G401 (cell line): ENCODE measurements around the gene TIPRL. TPM values are rescaled to one million over a fixed set of nuclear protein-coding genes. Genes with fewer than 3 reads are reported as not detected.
"Not testable (repeated sequence)": the region's sequence is repeated elsewhere in the genome, so short reads cannot be mapped to it uniquely, and the experiment has no call there.

Experiments used
- DNase-seq: peaks from one replicate; pipeline ENCODE4 v3.0.0-alpha.2; 2015; ENCODE audit warnings: low spot score
- in situ Hi-C: cut with HindIII; loops from 2 replicates; pipeline ENCODE4 v1.10.0; 2016; ENCODE audit warnings: low sequenced_read_pairs, mixed read lengths
- total RNA-seq: library from RNA; depleted of rRNA; stranded (reverse); fragments of >200 nt; shearing (Covaris generic); gene quantifications from 2 replicates; pipeline ENCODE4 v1.2.3, GENCODE V29; 2014; rRNA removed

Gene TIPRL
- total RNA-seq, result 23.8 and 41.4 TPM in 2 replicates

- DNase-seq, result peak; percentile 98
- in situ Hi-C loops, result no loop called here
Observed at GRCh38 chr1:168178638-168179437, at the start of gene TIPRL. Gene TIPRL, plus strand, starts transcription at chr1:168178962. Its CDS starts 116 bp downstream, at chr1:168179078.

- no peak for DNase-seq
- in situ Hi-C loops, result no loop called here
Observed at GRCh38 chr1:168129933-168130332, 48.8 kb upstream of the TIPRL start.

- no peak for DNase-seq
- in situ Hi-C loops, result no loop called here
Observed at GRCh38 chr1:168134132-168134531, 44.6 kb upstream of the TIPRL start.

- in situ Hi-C loops, result no loop called here
- no peak for DNase-seq
Observed at GRCh38 chr1:168134642-168135041, 44.1 kb upstream of the TIPRL start.

GRCh38 chr1:168135116-168135920 lies 43.4 kb upstream of the TIPRL start:
- DNase-seq, result no peak
- in situ Hi-C loops, result no loop called here

- no peak for DNase-seq
- in situ Hi-C loops, result no loop called here
Observed at GRCh38 chr1:168135921-168136708, 42.6 kb upstream of the TIPRL start.

GRCh38 chr1:168136709-168137514 lies 41.9 kb upstream of the TIPRL start, which contains the start of gene GPR161:
Gene GPR161, minus strand, starts transcription at chr1:168136930. Its CDS starts 32,080 bp downstream, at chr1:168104850.
- peak; percentile 60 for DNase-seq
- in situ Hi-C loops, result no loop called here

DNA sequence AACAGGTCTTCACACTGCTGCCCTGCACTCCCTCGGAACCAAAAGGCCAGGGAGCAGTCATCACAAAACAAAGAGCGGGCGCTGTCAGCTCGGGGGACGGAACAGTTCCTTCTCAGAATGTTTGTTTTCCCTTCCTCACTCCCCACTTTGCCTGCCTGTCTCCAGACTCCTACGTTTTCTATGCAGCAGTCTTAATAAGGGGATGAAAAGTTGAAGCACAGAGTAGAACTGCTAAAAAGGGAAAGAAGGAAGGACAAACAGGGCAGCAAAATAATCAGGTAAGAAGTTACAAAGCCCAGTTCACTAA lies 41.3 kb upstream of the TIPRL start:
- DNase-seq, result no peak
- in situ Hi-C loops, result no loop called here

DNA sequence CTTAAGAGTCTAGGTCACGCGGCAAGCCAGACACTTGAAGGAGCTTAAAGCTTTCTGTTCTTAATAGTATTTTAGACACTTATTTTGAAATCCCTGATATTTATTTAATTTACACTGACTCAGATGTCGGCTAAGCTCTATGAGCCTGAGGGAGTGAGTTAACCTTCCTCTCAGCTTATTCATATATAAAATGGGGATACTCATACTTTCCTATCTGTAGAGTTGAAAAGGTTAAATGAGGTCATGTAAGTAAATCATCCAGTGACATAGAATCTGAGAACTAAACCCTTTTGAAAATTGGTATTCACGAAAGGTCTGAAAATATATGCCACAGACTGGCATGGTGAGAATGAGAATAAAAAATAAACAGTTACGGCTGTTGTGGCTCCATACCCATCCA lies 40.6 kb upstream of the TIPRL start:
- no peak for DNase-seq
- in situ Hi-C loops, result no loop called here

DNA sequence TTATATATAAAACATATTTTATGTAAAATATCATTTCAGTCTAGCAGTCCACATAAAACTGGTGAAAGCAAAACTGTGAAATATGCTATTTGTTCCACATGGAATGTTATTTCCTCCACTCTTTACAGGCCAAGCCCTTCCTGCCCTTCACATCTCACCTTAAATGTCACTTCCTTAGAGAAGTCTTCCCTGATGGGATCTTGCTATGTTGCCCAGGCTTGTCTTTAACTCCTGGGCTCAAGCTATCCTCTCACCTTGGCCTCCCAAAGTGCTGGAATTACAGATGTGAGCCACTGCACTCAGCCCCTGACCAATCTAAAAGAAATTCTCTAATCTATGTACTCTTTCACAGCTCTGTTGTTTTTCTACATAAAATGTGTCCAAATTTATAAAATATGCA lies 39.7 kb upstream of the TIPRL start:
- no peak for DNase-seq
- in situ Hi-C loops, result no loop called here

DNA sequence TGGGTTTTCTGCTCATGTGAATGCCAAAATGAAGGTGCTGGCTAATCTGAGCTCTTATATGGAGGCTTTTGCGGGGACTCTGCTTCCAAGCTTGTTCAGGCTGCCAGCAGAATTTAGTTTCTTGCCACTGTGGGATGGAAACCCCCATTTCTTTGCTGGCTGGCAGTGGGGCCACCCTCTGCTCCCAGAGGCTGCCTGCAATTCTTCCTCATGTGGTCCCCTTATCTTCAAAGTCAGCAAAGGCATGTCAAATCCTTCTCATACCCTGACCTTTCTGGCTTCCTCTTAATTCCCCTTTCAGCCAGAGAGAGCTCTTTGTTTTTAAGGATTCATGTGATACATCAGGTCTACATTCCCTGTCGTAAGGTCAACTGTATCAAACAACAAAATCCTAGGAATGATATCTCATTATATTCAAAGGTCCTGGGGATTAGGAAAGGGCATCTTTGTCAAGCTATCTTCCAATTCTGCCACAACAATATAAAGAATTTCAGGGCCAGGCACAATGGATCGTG lies 36.8 kb upstream of the TIPRL start:
- DNase-seq, result no peak
- in situ Hi-C loops, result no loop called here

DNA sequence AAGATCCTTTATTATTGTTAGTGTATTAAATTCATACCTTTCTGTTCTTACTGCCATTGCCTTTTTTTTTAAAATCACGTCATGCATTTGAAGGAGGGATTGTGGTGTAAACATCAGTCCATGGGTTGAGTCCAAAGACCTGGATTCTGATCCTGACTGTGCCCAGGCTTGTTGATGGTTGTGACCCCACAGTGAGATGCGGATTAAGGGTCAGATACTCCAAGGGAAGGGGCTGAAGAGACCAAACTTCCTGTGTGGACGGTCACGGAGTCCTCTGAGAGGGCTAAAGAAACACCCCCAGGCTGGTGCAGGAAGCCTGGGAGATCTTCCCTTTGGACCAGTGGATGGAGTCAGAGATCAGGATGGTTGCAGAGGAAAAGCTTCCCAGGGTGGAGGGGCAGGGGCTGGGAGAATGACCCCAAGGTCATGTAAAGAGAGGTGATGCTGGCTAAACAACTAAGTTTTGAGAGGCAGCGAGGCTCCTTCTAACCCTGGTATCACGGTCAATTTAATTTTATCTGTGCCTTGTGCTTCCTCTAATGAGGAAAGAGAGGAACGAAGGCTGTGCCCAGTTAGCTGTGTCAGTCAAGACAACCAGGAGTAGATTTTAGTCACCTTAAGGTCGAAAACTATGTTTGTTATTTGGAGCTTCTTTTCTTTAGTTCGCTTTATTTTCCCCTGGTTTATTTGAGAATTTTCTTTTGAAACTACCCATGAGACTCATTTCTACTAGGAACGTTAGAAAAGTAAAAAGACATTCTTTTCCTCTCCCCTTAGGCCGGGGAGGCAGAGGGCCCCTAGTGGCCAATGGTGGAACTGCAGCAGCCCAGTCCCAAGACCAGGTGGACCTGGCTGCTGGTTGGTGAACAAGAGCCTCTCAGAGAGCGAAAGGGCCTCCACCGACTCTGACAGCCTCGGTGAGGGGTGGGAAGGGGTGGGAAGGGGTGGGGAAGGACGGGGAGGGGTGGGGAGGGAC lies 33.3 kb upstream of the TIPRL start:
- DNase-seq, result peak; percentile 74
- in situ Hi-C loops, result no loop called here

GRCh38 chr1:168146160-168146539 lies 32.6 kb upstream of the TIPRL start:
- no peak for DNase-seq
- in situ Hi-C loops, result no loop called here

DNA sequence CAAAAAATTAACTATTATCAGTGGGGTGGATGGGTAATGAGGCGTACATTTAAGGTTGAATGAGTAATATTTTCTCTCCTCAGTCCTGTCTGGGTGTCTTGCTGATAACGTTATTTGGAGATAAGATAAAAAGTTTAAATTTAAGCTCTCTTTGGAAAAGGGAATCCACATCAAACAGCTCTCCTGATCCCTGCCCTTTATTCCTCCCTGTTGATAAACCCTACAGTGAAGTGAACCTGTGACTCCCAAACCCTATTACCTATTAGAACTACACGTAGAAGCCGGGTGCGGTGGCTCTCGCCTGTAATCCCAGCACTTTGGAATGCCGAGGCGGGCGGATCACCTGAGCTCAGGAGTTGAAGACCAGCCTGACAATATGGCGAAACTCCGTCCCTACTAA lies 32.1 kb upstream of the TIPRL start:
- in situ Hi-C loops, result no loop called here
- DNase-seq, result no peak

DNA sequence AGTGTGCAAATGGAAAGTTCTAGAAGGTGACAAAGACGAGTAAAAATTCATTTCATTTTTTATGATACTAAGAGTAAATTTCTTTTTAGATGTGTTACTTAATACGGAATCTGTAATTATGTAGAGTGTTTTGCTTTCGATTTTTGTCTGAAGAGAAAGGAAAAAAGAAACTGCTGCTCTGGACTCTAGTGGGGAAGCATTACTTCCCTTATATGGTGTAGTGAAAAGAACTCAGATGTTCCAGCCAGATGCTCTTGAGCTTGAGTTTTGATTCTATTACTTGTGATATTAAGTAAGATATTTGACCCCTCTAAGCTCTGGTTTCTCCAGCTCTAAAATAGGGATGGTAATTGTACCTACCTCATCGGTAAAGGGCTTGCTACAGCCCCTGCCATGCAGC lies 29.8 kb upstream of the TIPRL start:
- DNase-seq, result no peak
- in situ Hi-C loops, result no loop called here

- no peak for DNase-seq
- in situ Hi-C loops, result no loop called here
Observed at GRCh38 chr1:168150283-168150682, 28.5 kb upstream of the TIPRL start.

GRCh38 chr1:168151935-168152334 lies 26.8 kb upstream of the TIPRL start:
- DNase-seq, result no peak
- in situ Hi-C loops, result no loop called here

GRCh38 chr1:168154707-168155106 lies 24.1 kb upstream of the TIPRL start:
- in situ Hi-C loops, DNase-seq: not testable (repeated sequence)
